Adrenal gland (tissue), 12 donors: Measurements from ENCODE around the gene PCSK9. TPM values are rescaled to one million over a fixed set of nuclear protein-coding genes. Genes with fewer than 3 reads are reported as not detected.

ENCODE experiments used
- DNase-seq, 7 donors: peaks; one replicate each; pipeline ENCODE4 v3.0.0-alpha.2; 2019 to 2020
- H3K27ac ChIP-seq, 5 donors: fragments of 200-600 bp; sonication (generic) in 4 of 5; 1 replicate in 3 of 5; 2 replicates in 2 of 5; pipeline versions ENCODE4 v1.5.1 to v1.8.0; 2016 to 2020; ENCODE audit warnings: mild to moderate bottlenecking in 1 of 5
- H3K27me3 ChIP-seq: fragments of 200-600 bp; 2 replicates; pipeline ENCODE4 v1.8.0; 2021
- H3K36me3 ChIP-seq, 2 donors: fragments of 200-600 bp; replicated peaks in 1 of 2; 1 replicate in 1 of 2; 2 replicates in 1 of 2; pipeline versions ENCODE4 v1.5.1 to v1.8.0; 2018 to 2022
- H3K4me1 ChIP-seq, 2 donors: fragments of 200-600 bp; replicated peaks in 1 of 2; 1 replicate in 1 of 2; 2 replicates in 1 of 2; pipeline versions ENCODE4 v1.5.1 to v1.8.0; 2018 to 2021
- H3K4me3 ChIP-seq, 4 donors: fragments of 200-600 bp; sonication (generic) in 3 of 4; one replicate each; pipeline ENCODE4 v1.5.1; 2016 to 2018
- H3K9me3 ChIP-seq, 3 donors: fragments of 200-600 bp; sonication (generic) in 1 of 3; replicated peaks in 1 of 3; 1 replicate in 2 of 3; 2 replicates in 1 of 3; pipeline versions ENCODE4 v1.5.1 to v1.8.0; 2016 to 2021
- POLR2A ChIP-seq, 2 donors: fragments of 450-650 bp; IDR thresholded peaks; one replicate each; pipeline ENCODE4 v1.6.1; 2017; ENCODE audit warnings: antibody characterized with exemption in 2 of 2, mild to moderate bottlenecking in 2 of 2, moderate library complexity in 1 of 2
- WGBS, 4 donors: extraction: QIAGEN DNeasy Blood & Tissue Kit in 2 of 4; methylation state at CpG; one replicate each; pipeline versions ENCODE4 v1.1.5 to v1.1.7; 2013 to 2017; 5-methylcytosine and 5-hydroxymethylcytosine counted together
- intact Hi-C, 2 donors: fragments of 100-400 bp; cut with DNase I; formaldehyde crosslinking; loops; one replicate each; pipeline versions ENCODE4 v1.14.1 to v1.15.0; 2022 to 2023
- polyA plus RNA-seq, 3 donors: library from polyadenylated mRNA; stranded (reverse); fragments of 200-250 nt in 2 of 3; fragments of 350-450 nt in 1 of 3; fragmentation: Illumina TruSeq in 1 of 3; extraction: RNeasy Lipid Tissue Mini Kit (QIAGEN cat#74804) in 1 of 3; gene quantifications; one replicate each; pipeline ENCODE4 v1.2.3, GENCODE V29; 2013 to 2014
- total RNA-seq, 9 donors: library from RNA; depleted of rRNA in 4 of 9; stranded (reverse); fragments of >200 nt in 4 of 9; fragments of 120-200 nt in 1 of 9; fragmentation: NEBNext Ultra II Directional in 1 of 9; extraction: Animal tissue kit (Norgen Biotek cat#: 25700) in 1 of 9; gene quantifications; one replicate each; pipeline versions ENCODE4 v1.1.0 to v1.2.4, GENCODE V29; 2013 to 2023
- TF ChIP-seq, protein P1 (sequence below), 6 experiments: fragments of 450-650 bp in 4 of 6; fragments of 200-600 bp in 2 of 6; sonication (generic) in 1 of 6; IDR thresholded peaks; 1 replicate in 5 of 6; 2 replicates in 1 of 6; pipeline versions ENCODE4 v1.5.1 to v1.8.0; 2016 to 2021; ENCODE audit warnings: antibody characterized with exemption in 6 of 6, mild to moderate bottlenecking in 2 of 6, moderate library complexity in 1 of 6
- donor health status: healthy with polysubstance abuse.
- donor health status: Bipolar disorder and iron deficiency.
- donor health status: DM: yes; HTN: yes; CAD: no.
- donor health status: DM: no; HTN: no; CAD: no.
- donor health status: DM: no; HTN: no; CAD: no.
- donor health status: DM: yes; HTN: yes; CAD: no.

PCSK9 gene
- total and polyA plus RNA-seq, 12 donors = 0.10 to 1.4 (median 0.30) TPM; not detected in 1

DNA sequence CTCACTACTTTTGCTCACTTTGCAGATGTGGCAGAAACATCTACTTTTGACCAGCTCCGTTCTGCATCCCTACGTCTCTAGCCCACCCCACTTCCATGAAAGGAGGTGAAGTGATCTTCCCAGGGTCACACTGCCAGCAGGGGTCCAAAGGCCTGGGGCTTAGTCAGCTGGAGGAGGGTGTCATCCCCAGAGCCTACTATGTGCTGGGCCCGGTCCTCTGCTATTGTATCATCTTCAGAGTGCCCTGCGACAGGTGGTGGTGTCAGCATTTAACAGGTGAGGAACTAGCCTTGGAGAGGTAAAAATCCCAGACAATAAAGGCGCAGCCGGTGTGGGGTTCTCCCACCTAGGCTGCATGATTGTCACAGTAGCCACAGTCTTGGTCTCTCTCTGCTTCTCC, 46.2 kb upstream of the PCSK9 start:
- H3K27ac ChIP-seq = no peak overlapping the region
- TF ChIP-seq POLR2A (IDR thresholded peaks at IDR 0.05) = no peak
- TF ChIP-seq, protein P1, sequence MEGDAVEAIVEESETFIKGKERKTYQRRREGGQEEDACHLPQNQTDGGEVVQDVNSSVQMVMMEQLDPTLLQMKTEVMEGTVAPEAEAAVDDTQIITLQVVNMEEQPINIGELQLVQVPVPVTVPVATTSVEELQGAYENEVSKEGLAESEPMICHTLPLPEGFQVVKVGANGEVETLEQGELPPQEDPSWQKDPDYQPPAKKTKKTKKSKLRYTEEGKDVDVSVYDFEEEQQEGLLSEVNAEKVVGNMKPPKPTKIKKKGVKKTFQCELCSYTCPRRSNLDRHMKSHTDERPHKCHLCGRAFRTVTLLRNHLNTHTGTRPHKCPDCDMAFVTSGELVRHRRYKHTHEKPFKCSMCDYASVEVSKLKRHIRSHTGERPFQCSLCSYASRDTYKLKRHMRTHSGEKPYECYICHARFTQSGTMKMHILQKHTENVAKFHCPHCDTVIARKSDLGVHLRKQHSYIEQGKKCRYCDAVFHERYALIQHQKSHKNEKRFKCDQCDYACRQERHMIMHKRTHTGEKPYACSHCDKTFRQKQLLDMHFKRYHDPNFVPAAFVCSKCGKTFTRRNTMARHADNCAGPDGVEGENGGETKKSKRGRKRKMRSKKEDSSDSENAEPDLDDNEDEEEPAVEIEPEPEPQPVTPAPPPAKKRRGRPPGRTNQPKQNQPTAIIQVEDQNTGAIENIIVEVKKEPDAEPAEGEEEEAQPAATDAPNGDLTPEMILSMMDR (IDR thresholded peaks at IDR 0.05) = no peak
- H3K36me3 ChIP-seq = no peaks in the 10 kb centered on the region
- no peaks in the 10 kb centered on the region for H3K9me3 ChIP-seq
- H3K4me1 ChIP-seq = peaks cover 8 to 23% of the 10 kb centered on the region in 2 donors
- H3K4me3 ChIP-seq = no peak overlapping the region
- intact Hi-C loops = no loop called here
- peaks cover 16% of the 10 kb centered on the region for H3K27me3 ChIP-seq
- no peak for DNase-seq
- 90 to 98% (median 94%) methylated on average over 6 of the region's 6 CpGs for WGBS, 4 donors

DNA sequence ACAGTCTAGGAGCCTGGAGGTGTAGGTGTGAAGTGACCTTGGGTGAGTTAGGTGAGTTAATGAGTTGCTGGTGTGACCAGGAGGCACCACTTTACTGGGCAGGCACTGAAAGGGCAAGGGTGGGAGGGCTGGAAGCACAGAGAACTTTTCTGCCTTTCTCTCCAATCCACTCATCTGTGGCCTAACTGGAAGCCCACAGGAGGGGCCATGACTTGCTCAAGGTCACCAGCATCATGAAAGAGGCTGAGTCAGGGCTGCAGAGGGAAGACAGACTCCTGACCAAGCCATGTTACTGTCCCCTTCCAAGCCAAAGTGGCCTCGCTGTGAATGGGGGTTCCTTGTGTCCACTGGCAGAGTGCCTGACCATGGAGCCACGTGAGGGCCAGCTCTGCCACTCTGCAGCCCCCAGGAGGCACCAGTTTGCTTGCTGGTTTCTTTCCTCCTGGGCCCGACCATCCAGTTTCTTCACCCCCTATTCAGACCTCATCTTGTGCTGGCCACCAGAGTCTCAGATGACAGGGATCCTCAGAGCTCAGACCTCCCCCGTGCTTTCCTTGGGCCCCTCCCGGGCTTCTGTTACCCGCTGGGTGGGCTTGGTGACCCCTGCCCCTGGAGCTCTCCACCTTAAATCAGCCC, 44.9 kb upstream of the PCSK9 start:
- no peak overlapping the region for H3K4me3 ChIP-seq
- peaks cover 5 to 18% of the 10 kb centered on the region in 2 donors for H3K4me1 ChIP-seq
- no peaks in the 10 kb centered on the region for H3K9me3 ChIP-seq
- WGBS, 4 donors = 62 to 78% (median 67%) methylated on average over 6 of the region's 6 CpGs
- intact Hi-C loops = loop anchor here in 1 of 2 donors (2.0 kb wide), 1 partner anchor 46 kb away; no protein-coding TSS in a partner anchor
- H3K27me3 ChIP-seq = peaks cover 16% of the 10 kb centered on the region
- no peaks in the 10 kb centered on the region for H3K36me3 ChIP-seq
- peak in 5 of 7 donors; percentile 52 to 66 (median 62) for DNase-seq
- no peak for TF ChIP-seq POLR2A (IDR thresholded peaks at IDR 0.05)
- TF ChIP-seq, protein P1 (IDR thresholded peaks at IDR 0.05) = no peak
- H3K27ac ChIP-seq = no peak overlapping the region

GRCh38 chr1:54995013-54995760, 44.2 kb upstream of the PCSK9 start:
- Histone ChIP-seq H3K27me3 (peaks cover 16% of the 10 kb centered on the region), H3K9me3 (no peaks in the 10 kb centered on the region), H3K27ac (no peak overlapping the region), H3K4me3 (no peak overlapping the region), H3K4me1 (peaks cover 0 to 11% of the 10 kb centered on the region in 2 donors), H3K36me3 (no peaks in the 10 kb centered on the region)
- 72 to 80% (median 76%) methylated on average over 12 of the region's 12 CpGs for WGBS, 4 donors
- no peak for TF ChIP-seq POLR2A (IDR thresholded peaks at IDR 0.05)
- TF ChIP-seq, protein P1 (IDR thresholded peaks at IDR 0.05) = no peak
- DNase-seq = no peak
- intact Hi-C loops = loop anchor here in 1 of 2 donors (2.0 kb wide), 1 partner anchor 46 kb away; no protein-coding TSS in a partner anchor

- H3K4me1 ChIP-seq = peaks cover 0 to 11% of the 10 kb centered on the region in 2 donors
- TF ChIP-seq, protein P1 (IDR thresholded peaks at IDR 0.05) = no peak
- no peak for TF ChIP-seq POLR2A (IDR thresholded peaks at IDR 0.05)
- H3K9me3 ChIP-seq = no peaks in the 10 kb centered on the region
- H3K4me3 ChIP-seq = no peak overlapping the region
- H3K27ac ChIP-seq = no peak overlapping the region
- peaks cover 16% of the 10 kb centered on the region for H3K27me3 ChIP-seq
- intact Hi-C loops = loop anchor here (2.0 kb wide), 2 partner anchors 45 to 47 kb away; no protein-coding TSS in a partner anchor
- no peaks in the 10 kb centered on the region for H3K36me3 ChIP-seq
- DNase-seq = no peak
- 71 to 84% (median 76%) methylated on average over 9 of the region's 9 CpGs for WGBS, 4 donors
Observed at GRCh38 chr1:54995835-54996234, 43.5 kb upstream of the PCSK9 start.
